HPDE6-E6E7 (cell line): ENCODE results near the gene TPCN2.

Experiments used
- DNase-seq: peaks from one replicate; pipeline ENCODE4 v3.0.0; 2011; ENCODE audit warnings: missing footprints; ENCODE audit errors: extremely low spot score

The TPCN2 gene

DNA sequence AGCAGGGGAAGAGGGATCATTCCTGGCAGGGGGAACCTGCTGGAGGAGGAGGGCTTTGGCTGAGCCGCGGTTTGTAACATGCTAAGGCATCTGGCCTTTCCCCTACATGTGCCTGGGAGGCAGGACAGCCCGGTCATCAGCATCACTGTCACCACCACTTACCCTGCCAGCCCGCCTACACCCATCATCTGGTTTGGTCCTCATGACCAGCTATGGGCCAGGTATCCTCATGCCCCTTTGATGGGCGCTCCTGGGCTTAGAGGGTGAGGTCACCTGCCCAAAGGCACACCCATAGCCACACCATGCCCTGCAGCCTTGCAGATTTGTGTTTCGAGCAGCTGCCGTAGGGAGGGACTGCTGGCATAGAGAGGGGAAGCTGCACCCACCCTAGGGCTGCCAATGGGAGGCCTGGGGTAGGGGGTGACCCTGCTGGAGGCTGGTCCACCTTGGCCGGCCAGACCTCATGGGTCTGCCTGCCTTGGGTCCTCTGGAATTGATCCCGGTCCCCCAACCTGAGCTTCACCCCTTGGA, 38.3 kb upstream of the TPCN2 start:
- DNase-seq: no peak

DNA sequence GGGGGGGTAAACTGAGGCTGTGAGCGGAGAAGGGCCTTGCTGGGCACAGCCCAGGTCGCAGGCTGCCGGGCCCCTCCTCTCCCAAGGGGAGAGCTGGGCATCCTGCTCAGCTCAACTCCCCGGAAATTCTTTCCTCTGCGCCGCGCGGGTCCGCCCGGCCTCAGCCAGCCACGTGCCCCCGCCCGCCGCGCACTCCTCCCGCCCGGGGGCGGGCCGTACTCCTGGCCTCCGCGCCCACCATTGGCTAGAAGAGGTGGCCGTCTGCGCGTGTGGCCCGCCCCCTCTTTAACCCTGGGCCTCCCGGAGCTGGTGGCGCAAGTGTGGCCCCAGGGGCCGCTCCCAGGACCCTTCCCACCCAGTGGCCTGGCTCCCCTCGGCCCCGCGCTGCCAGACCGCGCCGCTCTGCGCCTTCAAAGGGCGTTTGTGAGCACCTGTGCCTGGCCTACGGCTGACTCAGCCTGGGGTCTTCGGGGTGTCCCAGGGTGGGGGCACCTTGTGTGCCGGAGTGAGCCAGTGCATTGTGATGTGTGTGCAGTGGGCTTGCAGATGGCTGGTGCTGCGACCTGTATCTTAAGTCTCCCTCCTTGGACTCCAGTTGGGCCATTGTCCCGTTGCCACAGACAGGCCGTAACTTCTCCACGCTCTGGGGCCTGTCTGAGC, 37.6 kb upstream of the TPCN2 start:
- peak; percentile 70 for DNase-seq

DNA sequence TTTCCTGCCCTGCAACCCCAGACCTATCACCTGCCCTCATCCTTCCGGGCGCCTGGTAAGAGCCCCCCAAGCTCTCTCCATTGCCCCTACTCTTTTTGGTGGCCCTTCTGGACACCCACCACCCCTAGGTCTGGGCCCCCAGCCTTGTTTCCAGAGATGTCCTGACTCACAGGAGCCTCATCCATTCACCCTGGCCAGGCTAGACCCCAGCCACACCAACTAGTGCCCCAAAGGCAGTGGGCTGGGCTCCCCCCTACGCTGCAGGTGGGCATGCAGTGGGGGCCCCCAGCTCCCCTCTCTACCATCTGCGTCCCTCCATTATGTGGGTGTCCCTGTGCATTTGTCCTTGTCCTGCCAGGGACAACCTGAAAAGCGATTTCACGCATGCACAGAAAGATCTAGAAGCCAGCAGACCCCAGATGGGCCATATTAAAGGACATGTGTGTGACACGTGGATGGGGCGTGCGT, 37.1 kb upstream of the TPCN2 start:
- no peak for DNase-seq

DNA sequence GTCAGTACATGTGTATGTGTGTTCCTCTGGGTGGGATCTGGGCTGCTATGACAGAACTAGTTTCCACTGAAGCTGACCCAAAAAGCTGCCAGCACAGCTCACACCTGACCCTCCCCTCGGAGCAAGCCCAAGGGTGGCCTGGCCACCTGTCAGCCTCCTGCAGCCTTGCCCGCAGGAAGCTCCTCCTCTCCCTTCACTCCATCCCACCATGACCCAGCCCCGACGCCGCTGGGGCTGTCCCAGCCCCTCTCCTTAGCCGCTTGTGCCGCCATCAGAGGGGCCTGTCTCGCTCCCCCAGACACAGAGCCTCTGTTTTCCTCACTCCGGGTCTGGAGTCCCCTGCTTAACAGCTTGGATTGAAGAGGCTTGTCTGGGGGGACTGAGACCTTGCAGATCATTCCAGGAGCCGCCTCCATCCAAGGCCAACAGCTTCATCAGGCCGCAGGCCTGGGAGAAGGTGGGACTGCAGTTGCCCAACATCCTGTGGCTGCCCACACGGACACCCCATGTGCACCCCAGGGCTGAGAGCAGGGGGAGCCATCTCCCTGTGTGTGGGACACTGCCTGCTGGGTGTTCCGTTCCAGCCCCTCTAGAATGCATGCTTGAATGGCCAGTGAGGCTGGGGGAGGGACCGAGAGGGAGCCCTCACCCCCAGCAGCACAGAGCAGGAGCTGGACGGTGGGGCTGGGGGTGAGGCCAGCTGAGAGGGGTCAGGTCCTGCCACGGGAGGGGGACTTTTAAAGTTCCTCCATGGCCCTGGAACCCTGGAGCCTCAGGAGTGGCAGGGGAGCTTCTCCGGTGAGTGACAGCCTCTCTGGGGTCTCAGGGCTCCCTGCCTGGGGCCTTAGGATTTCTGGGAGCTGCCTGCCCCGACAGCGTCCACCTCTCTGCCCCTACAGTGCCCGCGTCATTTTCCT, 36.4 kb upstream of the TPCN2 start:
- DNase-seq: no peak

DNA sequence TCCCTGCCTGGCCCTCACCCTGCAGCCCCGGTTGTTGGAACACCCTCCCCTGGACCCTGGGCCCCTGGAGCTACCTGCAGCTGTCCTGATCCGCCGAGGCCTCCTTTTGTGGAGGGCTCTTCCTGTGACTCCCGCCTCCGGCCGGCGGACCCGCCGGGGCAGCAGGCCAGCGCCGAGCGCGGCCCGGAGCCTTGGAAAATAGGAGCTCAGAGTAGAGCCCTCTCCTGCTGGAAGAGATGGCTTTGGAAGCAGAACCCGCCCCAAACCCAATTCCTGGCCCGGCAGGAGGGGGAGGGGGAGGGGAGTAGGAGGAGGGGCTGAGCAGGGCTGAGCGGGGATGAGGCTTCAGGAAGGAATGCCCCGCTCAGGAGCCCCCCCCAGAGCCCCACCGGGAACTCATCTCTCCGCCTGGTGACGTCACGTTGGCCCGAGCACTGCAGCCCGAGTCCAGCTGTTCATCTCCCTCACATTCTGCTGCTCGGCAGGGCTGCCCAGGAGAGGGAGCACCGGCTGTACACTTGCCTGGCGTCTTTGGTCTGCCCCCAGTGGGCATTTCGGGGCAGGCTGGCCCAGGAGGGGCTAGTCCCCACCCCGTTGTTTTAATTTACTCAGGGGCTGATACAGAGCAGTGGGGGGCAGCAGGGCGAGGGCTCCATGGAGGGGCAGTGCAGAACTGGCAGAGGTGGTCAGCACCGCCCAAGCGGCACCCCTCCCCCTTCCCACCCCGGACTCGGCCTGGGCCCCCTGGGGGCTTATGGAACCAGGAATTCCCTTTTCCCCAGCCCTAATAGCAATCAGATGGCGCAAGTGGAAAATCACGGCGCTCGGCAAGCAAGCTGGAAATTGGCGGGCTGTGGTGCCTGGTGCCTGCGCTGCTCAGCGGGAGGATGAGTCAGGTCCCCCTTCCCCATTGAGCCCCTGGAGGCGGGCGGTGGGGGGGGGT, 35.5 kb upstream of the TPCN2 start, which contains the start of gene MRGPRF:
Gene MRGPRF, minus strand, starts transcription at position 238 of the 943 bp plus-strand sequence. CDS start 3,345 bp downstream, outside the sequence.
- DNase-seq: no peak

DNA sequence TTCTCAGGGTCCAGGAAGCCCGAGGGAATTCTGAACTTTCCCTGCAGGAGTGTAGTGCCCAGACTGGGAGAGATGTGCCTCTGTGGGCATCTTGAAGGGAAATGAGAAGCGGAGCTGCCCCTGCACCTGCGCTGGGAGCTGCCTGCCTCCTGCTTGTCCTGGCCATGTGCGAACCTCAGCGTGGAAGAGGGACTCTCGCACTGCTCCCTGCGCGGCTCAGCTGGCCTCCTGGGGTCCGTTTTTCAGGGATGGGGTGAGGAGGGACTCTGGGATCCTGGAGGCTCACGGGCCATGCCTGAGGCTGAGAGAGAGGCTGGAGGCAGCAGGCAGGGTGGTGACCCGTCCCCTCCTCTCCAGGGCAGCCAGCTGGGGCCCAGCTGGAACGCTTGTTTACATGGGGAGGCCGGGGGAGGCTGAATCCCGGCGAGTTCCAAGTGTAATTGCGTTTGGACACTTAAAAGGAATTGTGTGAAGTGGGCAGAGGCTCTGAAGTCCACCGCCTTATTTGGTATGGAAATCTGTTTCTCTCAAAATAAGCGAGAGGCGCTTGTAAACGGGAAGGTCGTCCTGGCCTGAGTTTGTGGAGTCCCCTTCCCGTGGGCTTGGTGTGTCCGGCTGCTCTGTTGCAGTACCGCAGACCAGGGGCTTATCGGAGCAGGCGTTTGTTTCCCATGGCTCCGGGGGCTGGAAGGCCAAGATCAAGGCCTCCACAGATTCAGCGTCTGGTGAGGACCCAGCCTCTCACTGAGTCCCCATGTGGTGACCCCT, 34.5 kb upstream of the TPCN2 start:
- no peak for DNase-seq

DNA sequence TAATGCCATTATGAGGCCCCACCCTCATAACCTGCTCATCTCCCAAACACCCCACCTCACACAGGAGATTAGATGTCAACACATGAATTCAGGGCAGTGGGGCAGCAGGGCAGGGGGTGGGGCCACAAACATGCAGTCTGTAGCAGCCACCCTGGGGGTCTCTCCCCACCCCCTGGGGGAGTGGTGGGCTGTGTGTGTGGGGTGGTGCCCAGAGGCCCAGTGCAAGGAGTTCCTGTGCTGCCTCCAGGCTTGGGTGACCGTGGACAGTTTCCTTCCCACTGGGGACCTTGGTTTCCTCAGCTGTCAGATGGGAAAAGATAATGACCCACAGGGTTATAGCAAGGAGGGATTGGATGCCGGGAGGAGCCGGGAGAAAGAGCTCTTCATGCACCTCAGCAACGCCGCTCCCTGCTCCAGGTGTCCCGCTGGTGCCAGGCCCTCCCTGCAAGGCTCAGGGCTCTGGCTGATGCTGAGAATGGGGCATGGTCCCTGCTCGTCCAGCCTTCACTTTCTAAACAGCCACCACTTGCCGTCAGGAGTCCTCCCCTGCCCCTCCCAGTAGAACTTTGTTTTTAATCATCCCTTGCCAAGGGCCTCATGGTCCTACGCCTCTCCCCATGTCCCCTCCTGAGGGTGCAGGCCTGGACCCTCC, 33.7 kb upstream of the TPCN2 start:
- DNase-seq: no peak

DNA sequence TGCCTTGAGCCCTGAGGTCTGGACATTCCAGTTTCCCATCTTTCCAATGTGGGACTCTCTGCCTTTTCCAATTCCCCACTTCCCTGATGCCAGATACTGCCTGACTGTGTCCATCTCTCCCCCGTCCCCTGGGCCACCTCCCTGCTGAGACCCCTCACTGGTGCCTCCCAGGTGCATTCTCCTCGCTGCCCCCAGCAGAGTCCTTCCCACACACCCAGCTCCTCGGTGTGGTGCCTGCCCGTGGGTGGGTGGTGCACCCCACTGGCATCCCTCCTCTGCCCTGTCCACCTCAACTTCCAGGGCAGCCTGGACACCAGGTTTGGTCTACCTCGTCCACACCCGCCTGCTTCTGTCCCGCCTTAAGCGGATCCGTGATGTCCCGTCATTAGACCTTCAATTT, 30.8 kb upstream of the TPCN2 start:
- no peak for DNase-seq

DNA sequence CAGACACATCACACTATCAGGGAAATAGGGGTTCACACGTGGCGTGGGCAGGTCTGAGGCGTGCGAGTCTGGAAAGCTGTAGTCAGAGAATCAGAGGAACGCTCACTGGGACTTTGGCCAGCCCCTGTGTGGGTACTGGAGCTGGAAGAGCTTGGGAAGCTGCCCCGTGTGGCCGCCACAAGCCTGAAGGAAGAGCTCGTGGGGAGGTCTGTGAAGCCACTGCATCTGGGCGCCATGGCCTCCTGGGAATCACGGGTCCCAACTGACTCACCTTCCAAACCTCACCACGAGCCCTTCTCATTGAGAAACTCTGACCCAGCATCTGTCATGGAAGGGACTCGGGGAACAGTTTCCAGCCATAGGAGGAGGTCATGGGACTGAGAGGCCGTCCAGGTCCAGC, 29.8 kb upstream of the TPCN2 start:
- no peak for DNase-seq

DNA sequence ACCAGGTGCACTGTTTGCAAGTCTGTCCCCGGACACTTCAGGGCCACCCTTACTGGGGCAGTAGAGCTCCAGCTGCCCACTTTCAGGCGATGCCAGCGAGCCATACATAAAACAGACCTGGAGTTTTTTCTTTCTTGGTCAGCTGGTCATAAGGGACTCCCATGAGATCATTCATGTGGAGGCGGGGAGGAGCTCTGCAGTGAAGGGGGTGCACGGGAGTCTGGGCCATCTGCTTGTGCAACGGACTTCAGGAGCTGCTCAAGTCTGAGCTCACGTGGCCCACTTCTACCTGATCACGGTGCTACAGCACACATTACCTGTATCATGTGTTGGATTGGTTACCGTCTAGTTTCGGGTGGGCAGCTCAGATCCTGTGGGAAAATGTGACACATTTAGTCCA, 26.5 kb upstream of the TPCN2 start:
- no peak for DNase-seq

DNA sequence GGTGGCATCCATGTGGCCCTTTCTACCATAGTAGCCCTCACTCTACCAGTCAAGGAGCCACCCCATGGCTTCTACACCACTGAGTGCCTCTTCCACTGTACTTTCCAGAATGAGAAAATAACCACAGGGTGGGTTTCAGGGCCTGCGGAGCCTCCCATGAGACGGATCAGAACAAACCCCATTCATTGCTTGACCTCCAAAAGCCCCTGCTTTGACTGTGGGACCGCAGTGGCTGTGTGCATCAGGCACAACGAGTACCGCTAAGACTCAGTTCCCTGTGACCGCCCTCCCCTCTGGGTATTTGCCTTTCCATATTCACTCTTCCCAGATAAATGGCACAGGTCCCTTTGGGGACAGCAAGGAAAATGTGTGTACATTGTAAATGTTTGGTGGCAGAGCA, 24.2 kb upstream of the TPCN2 start:
- DNase-seq: no peak

DNA sequence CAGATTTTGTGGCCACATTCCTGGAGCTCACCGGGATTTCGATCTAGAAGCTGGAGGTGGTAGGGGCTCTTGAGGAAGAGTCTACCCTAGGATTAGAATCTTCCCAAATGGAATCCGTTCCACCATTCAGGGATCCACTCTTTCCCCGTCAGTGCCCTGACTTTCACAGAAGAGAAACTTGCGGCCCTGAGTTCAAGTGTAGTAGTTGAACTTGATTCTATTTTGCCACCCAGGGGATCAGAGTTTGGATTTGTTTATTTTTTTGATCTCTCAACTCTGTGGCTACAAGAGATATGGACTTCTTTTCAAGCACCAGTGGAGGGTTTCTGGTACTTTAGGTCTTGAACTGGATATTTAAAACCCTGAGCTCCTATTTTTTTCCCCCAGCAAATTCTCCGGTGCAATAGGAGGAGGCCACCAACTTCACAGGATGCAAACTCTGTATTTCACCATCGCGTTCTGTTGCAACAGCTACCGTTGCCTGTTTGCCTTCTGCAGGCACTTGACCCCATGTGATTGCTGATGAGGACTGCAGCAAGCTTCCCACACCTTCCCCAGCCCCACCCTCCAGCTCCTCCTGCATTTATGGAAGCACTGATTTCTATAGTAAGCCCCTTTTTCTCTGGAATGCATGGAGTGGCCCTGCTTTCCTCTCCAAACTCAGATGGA, 20.9 kb upstream of the TPCN2 start:
- DNase-seq: no peak

DNA sequence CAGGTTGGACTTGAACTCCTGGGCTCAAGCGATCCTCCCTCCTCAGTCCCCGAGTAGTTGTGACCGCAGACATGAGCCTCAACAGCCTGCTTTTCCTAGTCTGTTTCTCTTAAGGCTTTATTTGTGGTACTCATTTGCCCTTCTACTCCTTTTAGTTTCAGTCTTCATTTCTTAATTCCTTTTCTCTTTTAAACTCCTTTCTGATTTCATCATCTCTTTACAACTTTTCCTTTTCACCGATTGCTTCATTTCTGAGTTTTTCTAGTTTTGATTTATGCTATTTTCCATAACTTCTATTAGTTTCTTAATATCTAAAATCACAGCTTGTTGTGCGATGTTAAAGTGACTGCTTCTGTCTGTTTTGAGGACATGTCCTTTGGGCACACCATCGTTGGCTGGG, 18.4 kb upstream of the TPCN2 start:
- DNase-seq: no peak

DNA sequence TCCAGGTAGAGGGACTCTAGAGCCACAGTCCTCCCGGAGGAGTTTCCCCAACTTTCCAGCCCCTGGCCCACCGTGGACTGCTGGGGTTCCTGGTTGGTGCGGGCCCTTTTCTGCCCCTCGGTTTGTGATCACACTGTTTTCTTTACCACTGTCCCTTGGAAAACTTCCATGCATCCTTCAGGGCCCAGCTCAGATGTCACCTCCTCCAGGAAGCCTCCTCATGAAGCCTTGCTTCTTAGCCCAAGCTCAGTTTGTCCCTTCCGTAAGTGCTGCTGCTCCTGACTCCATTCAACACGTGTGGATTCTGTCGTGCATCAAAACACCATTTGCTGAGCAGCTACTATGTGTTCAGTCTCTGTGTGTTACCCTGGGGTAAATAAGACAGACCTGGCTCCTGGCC, 15.9 kb upstream of the TPCN2 start:
- DNase-seq: no peak

DNA sequence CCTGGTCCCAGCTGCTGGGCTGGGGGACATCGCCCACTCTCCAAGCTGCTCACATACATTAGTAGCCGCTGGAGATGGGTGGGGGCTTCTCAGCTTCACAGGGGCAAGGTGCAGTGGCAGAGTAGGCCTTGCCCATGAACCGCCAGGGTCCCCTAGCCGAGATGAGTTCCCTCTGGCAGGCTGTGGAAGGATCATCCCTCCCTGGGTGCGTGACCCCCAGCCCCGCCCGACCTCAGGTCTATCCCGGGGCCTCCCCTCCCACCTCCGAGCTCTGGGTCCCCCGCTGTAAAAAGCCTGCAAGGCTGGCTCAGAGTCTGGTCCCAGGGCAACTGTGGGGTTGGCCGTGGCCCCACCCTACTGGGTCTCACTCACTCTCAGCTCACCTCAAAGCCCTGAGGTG, 15.3 kb upstream of the TPCN2 start:
- DNase-seq: no peak

DNA sequence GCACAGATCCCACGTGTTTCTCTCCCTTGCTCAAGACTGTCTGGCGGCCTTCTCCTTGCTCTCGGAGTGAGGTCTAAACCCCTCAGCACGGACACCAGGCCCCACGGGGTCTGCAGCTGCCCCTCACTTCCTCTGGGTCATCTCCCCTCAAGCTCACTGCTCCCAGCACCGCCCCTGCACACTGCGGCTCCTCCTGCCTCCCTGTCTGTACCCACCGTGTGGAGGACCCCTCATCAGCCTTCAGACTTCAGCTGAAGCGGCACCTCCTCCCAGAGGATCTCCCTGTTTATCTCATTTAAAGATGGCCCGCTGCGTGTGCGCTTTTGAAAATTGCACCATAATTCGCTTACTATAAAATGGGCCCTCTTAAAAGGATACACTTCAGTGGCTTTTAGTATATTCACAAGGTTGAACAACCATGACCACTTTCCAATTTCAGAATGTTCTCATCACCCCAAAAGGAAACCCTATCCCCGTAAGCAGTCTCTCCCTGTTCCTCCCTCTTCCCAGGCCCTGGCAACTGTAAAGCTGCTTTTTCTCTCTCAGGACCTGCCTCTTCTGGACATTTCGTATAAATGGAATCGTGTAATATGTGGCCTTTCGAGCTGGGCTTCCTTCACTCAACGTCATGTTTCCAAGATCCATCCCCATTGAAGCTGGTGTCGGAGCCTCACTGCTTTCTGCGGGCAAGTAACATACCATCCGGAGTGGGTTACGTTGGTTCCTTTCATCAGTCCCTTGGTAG, 14.4 kb upstream of the TPCN2 start:
- no peak for DNase-seq

DNA sequence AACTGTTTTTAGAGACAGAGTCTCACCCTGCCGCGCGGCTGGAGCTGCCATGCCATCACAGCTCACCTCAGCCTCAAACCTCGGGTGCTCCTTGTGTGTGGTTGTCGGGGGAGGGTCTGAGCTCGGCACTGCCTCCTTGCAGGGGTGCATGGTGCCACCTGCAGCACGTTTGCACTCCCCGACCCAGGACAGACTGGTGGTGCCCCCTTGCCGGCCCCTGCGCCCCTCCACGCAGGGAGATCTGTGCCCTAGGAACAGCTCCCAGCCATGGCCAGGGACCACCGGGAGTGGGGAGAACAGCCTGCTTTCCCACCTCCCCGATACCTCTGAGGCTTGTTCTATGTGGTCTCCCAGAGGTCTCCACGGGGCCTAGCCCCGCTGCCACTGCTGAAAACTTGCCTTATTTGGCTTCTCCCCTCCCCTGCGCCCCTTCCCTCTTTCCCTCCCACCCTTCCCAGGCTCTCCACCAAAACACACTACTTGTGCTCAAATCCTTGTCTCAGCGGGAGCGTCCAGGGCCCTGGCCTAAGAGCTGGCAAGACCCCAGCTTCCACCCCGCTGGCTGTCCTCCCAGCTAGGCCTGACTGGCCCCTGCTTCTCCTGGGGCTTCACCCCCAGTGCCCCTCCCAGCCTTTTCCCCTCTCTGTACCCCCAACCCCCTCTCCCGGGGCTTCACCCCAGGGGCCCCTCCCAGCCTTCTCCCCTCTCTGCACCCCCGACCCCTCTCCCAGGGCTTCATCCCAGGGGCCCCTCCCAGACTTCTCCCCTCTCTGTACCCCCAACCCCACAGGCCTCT, 13.4 kb upstream of the TPCN2 start:
- DNase-seq: no peak

DNA sequence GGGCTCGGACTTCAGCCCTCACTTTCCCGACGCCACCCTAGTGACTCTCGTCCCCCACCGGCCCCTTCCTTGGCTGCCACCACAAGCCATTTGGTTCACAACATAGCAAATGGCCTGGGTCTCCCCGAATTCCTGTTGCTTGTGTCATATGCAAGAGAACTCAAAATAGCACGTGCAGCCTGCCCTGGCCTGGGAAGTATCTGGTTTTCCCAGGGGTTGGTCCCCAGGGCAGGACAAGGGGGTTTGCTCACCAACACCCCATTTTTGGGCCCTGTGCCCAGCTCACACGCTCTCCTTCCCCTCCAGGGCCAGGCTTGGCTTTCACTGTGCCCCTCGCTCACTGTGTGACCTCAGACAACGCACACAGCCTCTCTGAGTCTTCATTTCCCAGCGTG, 12.8 kb upstream of the TPCN2 start:
- DNase-seq: no peak
